HG02610 (cell line): Measurements from ENCODE around the gene RAB25.

Experiments
- ATAC-seq: cut with Tn5 transposase; IDR thresholded peaks from one replicate; pipeline ENCODE4 v1.9.1; 2021; ENCODE audit warnings: mild to moderate bottlenecking, moderate library complexity; ENCODE audit not compliant: unreplicated experiment

RAB25 gene

DNA sequence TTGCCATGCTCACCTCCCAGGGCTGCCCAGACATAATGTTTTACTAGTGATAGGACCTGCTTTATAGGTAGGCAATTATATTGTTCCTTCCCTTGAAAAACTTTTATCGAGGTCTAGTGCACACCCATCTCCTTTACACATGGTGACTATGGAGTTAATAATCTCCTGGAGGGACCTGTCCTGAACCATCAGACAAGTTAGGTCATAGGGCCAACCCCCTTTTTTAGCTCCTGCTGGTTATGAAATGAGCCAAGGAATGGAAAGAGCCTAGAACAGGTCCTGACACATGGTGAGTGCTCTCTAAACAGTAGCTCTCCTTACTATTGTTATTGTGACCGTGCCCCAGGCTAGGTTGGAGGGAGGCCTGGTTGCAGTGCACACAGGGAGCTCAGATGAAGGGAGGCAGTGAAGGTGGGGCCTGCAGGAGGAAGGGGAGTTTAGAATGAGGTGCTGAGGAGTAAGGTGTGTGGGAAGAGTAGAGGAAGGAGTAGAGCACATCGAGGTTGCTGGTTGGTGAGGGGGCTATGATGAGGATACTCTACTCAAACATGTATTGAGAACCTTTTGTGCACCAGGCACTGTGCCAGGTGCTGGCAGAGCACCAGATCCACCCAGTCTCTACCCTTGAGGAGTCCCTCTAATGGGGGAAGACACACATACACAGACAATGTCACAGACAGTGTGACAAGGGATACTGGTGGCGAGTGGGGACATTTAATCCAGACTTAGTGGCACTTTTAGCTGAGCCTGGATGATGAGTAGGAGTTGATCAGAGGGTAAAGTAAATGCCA, 39.4 kb downstream of the RAB25 start:
- no peak for ATAC-seq

DNA sequence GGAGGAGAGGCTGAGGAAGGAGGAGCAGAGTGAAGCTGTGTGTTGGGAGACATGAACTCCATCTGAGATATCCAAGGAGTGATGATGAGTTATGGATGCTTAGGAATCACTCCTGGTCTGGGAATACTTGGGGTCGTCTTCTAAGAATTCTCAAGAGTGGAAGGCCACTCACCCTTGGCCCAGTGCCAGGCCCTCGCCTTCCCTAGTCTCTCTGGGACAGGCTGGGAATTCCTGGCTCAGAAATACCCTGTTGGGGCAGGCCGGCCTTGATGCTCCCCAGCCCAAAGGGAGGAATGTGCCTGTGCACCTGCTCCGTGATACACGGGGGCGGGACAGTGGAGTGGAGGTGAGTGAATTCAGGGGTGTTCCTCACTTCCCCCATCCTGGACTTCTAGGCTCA, 40.9 kb downstream of the RAB25 start:
- no peak for ATAC-seq

DNA sequence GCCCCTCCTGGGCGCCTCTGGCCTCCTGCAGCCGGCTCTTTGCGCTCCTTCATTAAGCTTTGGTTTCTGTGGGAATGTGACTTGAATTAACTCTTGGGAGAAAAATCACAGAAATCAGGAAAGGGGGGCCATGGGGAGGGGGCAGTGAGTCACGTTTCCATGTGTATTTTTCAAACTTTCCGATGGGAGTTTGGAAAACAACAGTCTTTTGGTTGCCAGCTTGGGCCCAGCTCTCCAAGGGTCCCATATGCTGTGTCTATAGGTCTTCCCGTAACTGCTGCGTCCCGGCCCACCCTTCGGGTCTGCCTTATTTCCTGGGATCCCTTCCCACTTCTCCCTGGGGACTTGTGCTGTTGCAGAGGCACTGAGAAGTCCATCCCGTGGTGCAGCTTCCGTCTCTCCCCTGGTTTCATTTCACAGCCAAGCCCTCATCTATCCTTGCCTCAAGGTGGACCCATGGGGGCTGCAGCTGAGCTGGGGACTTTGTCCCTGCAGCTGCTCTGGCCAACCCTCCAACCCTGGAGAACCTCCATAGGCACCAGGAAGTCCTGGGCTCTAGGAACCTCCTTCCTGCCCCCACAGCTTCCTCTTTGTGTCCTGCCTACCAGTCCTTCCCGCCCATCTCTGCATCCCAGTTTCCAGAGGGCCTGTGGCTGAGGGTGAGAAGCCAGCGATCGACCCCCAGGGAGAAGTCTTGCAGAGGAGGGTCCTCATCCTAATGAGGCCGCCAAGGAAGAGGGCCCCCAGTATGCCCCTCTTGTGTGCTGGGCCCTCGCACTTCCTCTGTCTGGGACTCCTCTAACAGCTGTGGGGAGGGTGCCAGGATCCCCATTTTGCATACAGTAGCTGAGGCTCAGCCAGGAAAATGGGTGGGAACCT, 41.9 kb downstream of the RAB25 start:
- no peak for ATAC-seq

DNA sequence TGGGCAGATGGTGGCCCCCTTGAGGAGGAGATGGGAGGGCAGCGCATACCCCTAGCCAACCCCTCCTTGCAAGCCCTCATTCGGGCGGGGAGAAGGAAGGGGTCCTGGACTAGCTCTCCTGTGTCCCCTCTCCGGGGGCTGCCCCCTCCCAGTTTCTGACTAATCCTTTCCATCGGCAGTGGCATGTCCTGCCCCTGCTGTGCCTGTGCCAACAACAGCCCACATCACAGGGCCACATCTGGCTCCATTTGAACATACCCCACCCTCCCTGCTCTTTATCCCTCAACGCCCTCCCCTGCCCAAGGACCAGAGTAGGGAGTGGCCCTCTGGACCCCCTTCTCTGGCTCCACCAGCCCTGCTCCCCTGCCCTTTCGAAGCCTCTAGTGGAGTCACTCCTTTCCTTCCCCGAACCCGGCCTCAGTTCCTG, 42.6 kb downstream of the RAB25 start:
- ATAC-seq, result no peak

DNA sequence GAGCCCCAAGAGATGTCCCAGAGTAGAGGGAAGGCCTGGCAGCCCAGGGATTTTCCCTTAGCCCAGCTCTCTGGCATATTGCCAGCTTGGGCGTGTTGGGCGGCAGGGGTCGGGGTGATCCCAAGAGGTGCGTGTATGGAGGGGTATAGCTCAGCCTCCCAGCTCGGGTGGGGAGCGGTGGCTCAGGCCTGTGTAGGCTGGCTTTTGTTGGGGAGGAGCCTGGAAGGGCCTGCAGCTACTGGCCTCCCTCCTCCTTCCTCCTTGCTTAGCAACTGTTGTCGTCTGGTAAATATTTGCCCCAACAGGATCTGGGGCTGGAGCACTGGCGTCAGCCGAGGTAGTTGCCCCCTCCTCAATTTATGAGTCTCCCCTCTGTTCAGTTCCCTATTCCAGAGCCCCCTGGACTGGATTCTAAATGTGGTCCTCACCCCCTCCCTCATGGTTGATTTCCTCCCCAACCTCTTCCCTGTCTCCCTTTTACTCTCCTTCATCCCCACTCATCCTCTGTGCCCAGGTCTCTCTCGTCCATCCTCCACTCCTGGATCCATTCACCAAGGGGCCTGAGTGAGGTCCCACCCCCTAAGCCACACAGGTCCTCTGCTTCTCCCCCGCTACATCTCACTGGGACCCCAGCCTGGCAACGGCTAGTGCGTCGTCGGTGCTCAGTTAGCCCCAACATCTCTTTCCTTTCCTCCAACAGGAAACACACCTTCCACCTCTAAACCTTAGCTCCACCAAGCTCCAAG, 43.3 kb downstream of the RAB25 start:
- no peak for ATAC-seq

DNA sequence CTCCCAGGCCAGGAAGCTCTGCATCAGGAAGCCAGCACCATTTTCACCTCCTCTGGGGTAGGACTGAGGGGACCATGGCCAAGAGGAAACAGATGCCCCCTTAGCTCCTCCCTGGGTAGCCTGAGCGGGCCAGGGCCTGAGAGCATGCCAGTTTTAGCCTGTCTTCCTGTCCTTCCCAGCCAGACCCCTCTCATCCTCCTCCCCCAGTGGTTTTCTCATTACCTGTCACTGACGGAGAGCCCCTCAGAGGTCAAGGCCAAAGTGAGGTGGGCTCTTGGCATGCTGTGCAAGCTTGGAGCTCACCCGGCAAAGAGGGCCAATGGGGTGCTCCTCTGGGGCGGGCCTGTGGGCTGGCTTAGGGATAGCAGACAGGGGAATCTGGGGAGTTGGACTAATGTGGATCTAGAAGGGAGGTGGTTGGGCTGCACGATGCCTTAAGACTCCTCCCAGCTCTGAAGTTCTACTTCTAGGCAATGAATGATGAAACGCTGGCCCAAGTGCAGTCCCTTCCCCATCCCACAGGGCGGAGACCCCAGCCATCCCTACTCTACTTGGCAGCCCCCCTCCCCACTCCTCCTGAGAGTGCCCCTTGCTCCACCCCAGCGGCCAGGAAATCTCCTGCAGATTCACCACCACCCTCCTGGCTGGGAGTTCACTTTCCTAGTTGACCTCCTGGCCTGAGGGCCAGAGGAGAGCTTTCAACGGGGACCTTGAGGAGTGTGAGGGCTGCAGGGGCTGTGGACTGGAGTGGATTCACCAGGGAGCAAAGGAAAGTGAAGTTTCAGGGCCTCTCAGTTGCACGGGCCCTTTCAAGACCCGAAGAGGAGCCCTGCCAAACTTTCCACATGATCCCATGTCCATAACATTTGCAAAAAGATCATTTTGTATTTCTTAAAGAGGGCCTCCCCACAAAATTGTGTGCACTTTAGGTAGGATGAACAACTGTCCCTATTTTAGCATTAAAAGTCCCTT, 44.2 kb downstream of the RAB25 start:
- no peak for ATAC-seq

DNA sequence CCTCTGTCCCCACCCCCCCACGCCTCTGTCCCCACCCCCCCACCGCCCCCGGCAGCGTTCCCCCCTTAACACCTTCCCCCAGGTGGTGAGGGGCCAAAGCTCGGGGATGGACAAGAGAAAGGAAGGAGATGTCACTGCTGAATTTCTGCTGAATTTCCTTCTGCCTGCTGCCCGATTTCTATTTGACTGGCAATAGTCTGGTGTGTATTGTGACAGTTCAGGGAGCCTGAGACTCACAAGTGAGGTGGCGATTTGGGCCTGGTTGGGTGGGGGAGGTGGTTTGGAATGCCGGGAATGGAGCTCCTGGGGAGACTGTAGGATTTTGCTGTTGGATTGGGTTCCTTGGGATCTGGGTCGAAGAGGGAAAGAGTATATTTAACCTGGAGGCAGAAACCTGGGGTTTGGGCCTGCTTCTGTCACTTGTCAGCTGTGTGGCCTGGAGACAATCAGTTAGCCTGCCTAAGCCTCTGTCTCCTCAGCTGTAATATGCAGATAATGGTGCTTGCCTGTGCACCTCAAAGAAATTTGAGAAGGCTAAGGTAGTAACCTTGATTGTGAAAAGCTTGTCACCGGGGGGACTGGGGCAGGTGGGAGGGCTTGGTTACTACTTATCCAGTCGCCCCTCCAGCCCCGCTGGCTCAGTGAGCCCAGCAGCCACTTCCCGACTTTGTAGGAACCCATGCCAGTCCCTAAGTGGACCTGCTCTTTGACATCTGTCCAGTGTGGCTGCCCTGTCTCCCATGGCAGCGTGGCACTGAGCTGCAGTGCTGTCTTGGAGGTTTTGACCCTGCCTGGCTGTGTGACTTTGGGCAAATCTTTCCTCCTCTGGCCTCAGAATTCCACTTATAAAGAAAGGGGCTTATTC, 45.9 kb downstream of the RAB25 start:
- no peak for ATAC-seq

DNA sequence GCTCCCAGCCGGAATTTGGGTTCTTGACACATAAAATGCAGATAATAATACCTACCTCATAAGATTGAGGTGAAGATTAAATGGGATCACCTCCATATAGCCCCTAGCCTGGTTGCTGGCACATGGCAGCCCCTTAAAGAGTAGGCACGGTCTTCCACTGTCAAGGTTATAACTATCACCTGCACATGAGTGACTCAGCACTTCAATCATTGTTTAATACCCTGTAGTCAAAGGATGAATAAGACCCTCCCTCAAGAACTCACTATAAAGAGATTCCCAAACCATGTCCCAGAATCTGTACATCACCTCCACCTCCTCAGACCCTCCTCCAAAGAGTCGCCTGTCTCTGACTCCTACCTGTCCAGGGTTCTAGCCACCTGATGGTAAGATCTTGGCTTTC, 47.1 kb downstream of the RAB25 start:
- ATAC-seq, result no peak

DNA sequence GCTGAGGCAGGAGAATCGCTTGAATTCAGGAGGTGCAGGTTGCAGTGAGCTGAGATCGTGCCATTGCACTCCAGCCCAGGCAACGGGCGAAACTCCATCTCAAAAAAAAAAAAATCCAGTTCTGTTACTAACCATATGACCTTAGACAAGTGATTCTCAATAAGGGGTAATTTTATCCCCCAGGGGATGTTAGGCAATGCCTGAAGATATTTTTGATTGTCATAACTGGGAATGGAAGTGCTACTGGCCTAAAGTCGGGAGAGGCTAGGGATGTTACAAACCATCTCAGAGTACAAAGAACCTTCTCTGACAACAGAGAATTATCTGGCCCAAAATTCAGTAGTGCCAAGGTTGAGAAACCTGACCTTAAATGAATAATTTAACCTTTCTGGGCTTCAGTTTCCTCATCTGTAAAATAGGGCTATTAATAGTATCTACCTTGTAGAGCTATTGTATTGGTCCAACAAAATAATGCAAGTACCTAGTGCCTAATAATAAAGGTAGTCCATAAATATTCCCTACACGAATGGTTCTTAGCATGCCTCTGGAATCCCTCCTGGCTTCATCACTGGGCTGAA, 47.8 kb downstream of the RAB25 start:
- ATAC-seq, result no peak

DNA sequence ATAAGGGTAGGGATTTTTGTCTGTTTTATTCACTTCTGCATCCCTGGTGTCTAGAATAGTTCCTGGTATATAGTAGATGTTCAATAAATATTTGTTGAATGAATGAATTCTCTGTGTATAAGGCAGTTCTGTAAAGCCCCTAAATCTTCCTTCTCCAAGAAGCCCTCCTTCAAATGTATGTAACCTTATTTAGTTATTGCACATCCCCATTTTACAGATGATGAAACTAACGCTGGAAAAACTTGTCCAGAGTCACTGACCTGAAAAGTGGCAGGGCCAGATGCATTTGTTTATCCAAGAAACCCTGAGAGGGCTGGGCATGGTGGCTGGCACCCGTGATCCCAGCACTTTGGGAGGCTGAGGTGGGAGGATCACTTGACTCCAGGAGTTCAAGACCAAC, 49.3 kb downstream of the RAB25 start:
- no peak for ATAC-seq

DNA sequence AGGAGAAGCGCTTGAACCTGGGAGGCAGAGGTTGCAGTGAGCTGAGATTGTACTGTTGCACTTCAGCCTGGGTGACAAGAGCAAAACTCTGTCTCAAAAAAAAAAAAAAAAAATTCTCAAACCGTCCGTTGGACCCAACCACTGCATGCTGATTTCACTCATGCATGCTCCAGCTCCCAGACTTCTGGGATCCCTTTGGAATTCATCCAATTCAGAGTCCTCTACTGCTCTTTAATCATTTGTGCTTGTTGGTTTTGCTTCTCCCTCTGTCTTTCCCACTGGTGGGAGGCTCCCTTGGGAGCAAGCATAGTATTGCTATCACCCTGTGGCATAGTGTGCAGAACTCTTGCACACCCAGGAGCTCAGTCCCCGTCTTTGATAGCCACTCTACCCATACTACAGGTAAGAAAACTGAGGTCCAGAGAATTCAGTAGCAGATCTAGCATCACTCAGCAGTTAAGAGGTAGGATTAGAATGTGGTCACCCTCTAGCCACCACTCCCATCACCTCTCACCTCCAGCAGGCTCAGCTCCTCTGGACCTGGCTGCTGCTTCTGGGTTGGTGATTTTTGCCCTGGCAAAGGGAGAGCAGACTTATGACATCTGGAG, 50.5 kb downstream of the RAB25 start:
- no peak for ATAC-seq

DNA sequence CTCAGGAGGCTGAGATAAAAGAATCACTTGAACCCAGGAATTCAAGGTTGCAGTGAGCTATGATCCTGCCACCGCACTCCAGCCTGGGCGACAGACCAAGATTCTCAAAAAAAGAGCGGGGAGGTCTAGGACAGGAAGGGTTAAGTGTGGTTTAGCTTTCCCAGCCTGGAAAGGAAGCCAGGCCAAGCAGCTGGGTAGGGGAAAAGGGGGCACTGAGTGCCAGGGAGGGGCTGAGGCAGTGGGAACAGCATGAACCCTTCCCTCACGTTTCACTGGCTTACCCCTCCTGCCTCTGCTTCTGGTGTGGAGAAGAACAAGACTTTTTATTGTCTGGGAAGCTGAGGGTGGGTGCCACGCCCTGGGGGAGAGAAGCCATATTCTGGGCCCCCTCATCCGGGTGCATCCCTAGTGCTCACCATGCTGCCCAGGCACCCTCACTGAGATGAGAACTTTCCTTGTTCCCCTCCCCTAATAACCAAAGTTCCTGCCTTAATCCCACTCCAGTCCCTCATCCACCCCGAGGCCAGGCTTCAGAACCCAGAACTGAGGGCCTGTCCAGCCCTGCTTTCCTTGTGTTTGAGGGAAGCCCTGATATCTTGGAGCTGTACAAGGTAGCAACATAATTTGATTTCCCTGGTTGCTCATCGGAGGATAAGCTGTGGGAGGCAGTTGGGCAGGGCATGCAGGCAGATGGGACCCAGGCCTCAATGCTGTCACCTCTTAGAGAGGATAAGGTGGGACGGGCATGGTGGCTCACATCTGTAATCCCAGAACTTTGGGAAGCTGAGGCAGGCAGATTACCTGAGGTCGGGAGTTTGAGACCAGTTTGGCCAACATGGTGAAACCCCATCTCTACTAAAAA, 51.5 kb downstream of the RAB25 start:
- no peak for ATAC-seq

DNA sequence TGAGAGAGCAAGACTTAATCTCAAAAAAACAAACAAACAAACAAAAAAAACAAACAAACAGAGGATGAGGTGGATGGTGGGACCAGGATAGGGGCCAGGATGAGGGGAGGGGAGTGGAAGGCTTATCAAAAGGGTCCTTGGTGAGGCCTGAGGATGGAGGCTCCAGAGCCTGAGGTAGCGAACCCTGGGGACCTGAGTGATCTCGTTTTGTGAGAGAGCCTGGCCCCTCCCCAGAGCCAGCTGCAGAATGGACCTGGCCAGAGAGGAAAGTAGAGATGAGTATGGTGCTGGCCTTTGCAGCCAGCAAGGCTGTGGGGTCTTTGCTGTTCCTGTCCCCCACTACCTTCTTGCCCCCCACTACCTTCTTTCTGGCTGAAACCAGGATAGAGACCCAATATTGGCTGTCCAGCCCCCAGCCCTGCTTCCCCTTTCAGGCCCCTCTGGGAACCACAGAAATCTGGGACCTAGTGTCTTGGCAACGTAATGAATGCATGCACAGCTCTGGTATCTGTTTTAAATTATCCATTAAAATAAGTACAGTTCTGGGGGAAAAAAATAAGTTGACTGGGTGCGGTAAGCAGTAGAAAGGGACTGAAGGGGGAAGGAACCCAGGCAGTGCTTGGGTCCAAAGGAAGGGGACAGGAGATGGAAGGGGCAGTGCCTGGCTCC, 52.5 kb downstream of the RAB25 start:
- no peak for ATAC-seq

DNA sequence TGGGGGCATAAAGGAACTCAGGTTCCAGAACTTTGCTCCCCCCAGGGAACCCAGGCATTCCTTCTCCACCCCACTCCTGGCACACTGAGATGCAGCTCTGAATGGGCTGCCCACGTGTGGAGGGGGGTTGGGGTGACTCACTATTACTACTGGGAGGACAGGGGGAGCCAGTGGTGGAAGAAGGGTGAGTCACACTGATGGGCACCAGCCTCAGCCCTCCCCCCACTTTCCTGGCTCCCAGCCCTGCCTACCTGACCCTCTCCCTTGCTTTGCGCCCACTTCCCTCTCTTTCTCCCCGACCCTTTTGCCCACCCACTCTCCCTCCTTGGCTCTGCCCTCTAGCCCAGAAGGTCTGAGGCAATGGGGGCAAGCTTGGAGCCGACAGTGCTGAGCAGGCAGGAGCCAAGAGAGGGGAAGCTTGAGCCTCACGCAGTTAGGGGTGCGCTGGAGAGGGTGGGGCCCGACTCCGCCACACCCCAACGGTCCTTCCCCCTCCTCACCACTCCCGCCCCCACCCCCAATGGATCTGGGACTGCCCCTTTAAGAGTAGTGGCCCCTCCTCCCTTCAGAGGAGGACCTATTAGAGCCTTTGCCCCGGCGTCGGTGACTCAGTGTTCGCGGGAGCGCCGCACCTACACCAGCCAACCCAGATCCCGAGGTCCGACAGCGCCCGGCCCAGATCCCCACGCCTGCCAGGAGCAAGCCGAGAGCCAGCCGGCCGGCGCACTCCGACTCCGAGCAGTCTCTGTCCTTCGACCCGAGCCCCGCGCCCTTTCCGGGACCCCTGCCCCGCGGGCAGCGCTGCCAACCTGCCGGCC, 53.4 kb downstream of the RAB25 start, which contains the start of gene LMNA:
TSS of gene LMNA (plus strand) at position 611 of the 818 bp plus-strand sequence. CDS start 208 bp downstream, outside the sequence.
- ATAC-seq, result peak; percentile 76

DNA sequence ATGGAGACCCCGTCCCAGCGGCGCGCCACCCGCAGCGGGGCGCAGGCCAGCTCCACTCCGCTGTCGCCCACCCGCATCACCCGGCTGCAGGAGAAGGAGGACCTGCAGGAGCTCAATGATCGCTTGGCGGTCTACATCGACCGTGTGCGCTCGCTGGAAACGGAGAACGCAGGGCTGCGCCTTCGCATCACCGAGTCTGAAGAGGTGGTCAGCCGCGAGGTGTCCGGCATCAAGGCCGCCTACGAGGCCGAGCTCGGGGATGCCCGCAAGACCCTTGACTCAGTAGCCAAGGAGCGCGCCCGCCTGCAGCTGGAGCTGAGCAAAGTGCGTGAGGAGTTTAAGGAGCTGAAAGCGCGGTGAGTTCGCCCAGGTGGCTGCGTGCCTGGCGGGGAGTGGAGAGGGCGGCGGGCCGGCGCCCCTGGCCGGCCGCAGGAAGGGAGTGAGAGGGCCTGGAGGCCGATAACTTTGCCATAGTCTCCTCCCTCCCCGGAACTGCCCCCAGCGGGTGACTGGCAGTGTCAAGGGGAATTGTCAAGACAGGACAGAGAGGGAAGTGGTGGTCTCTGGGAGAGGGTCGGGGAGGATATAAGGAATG, 54.1 kb downstream of the RAB25 start:
- ATAC-seq, result no peak
